PC-9 (cell line): ENCODE data around the gene DBX1.
"Not testable (repeated sequence)": the region's sequence is repeated elsewhere in the genome, so short reads cannot be mapped to it uniquely, and the experiment has no call there.

Experiments used
- EZH2 ChIP-seq: fragments of 200-600 bp; sonication (generic); IDR thresholded peaks from 2 replicates; pipeline ENCODE4 v1.8.0; 2017; ENCODE audit warnings: antibody characterized with exemption, low read depth
- TF ChIP-seq, protein P1 (sequence below): fragments of 200-600 bp; sonication (generic); conservative IDR thresholded peaks from 2 replicates; pipeline ENCODE4 v1.6.1; 2017; ENCODE audit warnings: mixed run types, antibody characterized with exemption, mild to moderate bottlenecking, moderate library complexity

DNA sequence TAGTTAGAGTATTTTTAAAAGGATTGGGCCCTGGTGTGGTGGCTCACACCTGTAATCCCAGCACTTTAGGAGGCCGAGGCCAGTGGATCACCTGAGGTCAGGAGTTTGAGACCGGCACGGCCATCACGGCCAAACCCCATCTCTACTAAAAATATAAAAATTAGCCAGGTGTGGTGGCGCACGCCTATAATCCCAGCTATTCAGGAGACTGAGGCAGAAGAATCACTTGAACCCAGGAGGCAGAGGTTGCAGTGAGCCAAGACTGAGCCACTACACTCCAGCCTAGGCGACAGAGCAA, 31.8 kb downstream of the DBX1 start:
- TF ChIP-seq, protein P1, sequence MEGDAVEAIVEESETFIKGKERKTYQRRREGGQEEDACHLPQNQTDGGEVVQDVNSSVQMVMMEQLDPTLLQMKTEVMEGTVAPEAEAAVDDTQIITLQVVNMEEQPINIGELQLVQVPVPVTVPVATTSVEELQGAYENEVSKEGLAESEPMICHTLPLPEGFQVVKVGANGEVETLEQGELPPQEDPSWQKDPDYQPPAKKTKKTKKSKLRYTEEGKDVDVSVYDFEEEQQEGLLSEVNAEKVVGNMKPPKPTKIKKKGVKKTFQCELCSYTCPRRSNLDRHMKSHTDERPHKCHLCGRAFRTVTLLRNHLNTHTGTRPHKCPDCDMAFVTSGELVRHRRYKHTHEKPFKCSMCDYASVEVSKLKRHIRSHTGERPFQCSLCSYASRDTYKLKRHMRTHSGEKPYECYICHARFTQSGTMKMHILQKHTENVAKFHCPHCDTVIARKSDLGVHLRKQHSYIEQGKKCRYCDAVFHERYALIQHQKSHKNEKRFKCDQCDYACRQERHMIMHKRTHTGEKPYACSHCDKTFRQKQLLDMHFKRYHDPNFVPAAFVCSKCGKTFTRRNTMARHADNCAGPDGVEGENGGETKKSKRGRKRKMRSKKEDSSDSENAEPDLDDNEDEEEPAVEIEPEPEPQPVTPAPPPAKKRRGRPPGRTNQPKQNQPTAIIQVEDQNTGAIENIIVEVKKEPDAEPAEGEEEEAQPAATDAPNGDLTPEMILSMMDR, result not testable (repeated sequence)
- TF ChIP-seq EZH2, result not testable (repeated sequence)
